Uterine smooth muscle cell (primary cell): ENCODE measurements around the gene DAPK3. TPM values are rescaled to one million over a fixed set of nuclear protein-coding genes. Genes with fewer than 3 reads are reported as not detected.

Experiments
- total RNA-seq: library from RNA; depleted of rRNA; stranded (reverse); fragments of >200 nt; gene quantifications from 2 replicates; pipeline ENCODE4 v1.2.3, GENCODE V29; 2014

DAPK3 gene
- total RNA-seq, result 133 and 147 TPM in 2 replicates

GRCh38 chr19:3970808-3971598 lies at the start of gene DAPK3:
Gene DAPK3, minus strand, starts transcription at chr19:3971099. Its CDS starts 1,364 bp downstream, at chr19:3969735.

GRCh38 chr19:4007021-4007835 lies 36.3 kb upstream of the DAPK3 start, which contains the start of gene PIAS4:
Gene PIAS4, plus strand, starts transcription at chr19:4007736. Its CDS starts 25 bp downstream, at chr19:4007761.

DNA sequence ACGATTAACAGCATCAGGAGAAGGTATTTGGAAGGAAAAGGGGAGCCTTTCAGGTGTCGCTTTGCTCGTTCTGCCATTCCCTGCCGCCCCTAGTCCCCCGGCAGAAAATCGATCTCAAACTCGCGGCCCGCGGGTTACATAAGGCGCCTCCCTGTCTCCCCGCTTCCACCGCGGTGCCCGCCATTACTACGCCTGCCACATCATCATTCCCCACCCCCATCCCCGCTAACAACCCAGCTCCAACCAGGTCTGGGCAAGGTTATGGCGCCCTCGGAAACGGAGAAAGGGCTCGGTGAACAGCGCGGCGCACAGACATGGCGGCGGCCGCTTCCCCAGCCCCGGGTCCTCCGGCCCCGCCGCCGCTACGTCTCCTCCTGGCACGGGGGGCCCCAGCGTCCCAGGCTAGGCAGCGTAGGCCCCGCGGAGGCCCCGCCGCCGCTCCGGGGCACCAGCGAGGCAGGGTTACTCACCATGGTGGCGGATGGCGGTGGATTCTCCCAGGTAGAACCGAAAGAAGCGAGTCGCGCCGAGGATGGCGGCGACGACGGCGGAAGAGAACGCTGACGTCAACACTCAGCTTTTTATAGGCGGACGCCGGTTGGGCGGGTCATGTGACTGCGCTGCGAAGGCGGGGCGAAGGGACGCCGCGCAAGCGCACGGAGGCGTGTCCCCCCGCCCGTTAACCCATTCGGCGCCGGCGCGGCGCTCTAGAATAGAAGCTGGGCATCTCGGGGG lies 14.2 kb upstream of the DAPK3 start, which contains the start of gene EEF2:
Gene EEF2 (minus strand): TSS at position 556 of the 735 bp plus-strand sequence. CDS start 83 bp downstream, at position 473.

GRCh38 chr19:3932931-3933810 lies 37.7 kb downstream of the DAPK3 start, which contains the start of gene NMRK2:
Gene NMRK2, plus strand, starts transcription at chr19:3933069. Its CDS starts 603 bp downstream, at chr19:3933672.

Other genes with a start within 250 kb of the DAPK3 start
- gene APBA3, start 209.4 kb downstream of the DAPK3 start, total RNA-seq, result 19.6 and 20.5 TPM in 2 replicates
- gene MRPL54, start 208.4 kb downstream of the DAPK3 start, total RNA-seq, result 37.2 and 39.9 TPM in 2 replicates
- gene RAX2, start 198.9 kb downstream of the DAPK3 start, total RNA-seq, result not detected in 2 replicates
- not detected in 2 replicates for gene MATK, start 184.7 kb downstream of the DAPK3 start, total RNA-seq
- gene ZFR2, start 102.1 kb downstream of the DAPK3 start, total RNA-seq, result not detected in 2 replicates
- under 0.01 TPM in 1 of 2 replicates, not detected in the other for gene ATCAY, start 90.4 kb downstream of the DAPK3 start, total RNA-seq
- gene NMRK2, start 38.0 kb downstream of the DAPK3 start, total RNA-seq, result not detected in 2 replicates
- 2,814 and 3,752 TPM in 2 replicates for gene EEF2, start 14.4 kb upstream of the DAPK3 start, total RNA-seq
- 10.7 and 12.5 TPM in 2 replicates for gene PIAS4, start 36.6 kb upstream of the DAPK3 start, total RNA-seq
- 28.7 and 29.7 TPM in 2 replicates for gene ZBTB7A, start 95.8 kb upstream of the DAPK3 start, total RNA-seq
- 127 and 160 TPM in 2 replicates for gene MAP2K2, start 153.0 kb upstream of the DAPK3 start, total RNA-seq
- under 0.01 TPM in 1 of 2 replicates, not detected in the other for gene CREB3L3, start 182.5 kb upstream of the DAPK3 start, total RNA-seq
- 14.7 and 21.5 TPM in 2 replicates for gene SIRT6, start 211.5 kb upstream of the DAPK3 start, total RNA-seq
- 0.33 and 1.2 TPM in 2 replicates for gene ANKRD24, start 211.6 kb upstream of the DAPK3 start, total RNA-seq